Measurements from ENCODE around the gene ABCB6.
"Not testable (repeated sequence)": the region's sequence is repeated elsewhere in the genome, so short reads cannot be mapped to it uniquely, and the experiment has no call there.

ABCB6 gene

GRCh38 chr2:219213026-219213415, 5.7 kb downstream of the ABCB6 start:
- no peak for DNase-seq

- no peak for DNase-seq
Observed at GRCh38 chr2:219210886-219211362, 7.8 kb downstream of the ABCB6 start.

GRCh38 chr2:219210196-219210885, 8.4 kb downstream of the ABCB6 start:
- DNase-seq, result no peak

DNA sequence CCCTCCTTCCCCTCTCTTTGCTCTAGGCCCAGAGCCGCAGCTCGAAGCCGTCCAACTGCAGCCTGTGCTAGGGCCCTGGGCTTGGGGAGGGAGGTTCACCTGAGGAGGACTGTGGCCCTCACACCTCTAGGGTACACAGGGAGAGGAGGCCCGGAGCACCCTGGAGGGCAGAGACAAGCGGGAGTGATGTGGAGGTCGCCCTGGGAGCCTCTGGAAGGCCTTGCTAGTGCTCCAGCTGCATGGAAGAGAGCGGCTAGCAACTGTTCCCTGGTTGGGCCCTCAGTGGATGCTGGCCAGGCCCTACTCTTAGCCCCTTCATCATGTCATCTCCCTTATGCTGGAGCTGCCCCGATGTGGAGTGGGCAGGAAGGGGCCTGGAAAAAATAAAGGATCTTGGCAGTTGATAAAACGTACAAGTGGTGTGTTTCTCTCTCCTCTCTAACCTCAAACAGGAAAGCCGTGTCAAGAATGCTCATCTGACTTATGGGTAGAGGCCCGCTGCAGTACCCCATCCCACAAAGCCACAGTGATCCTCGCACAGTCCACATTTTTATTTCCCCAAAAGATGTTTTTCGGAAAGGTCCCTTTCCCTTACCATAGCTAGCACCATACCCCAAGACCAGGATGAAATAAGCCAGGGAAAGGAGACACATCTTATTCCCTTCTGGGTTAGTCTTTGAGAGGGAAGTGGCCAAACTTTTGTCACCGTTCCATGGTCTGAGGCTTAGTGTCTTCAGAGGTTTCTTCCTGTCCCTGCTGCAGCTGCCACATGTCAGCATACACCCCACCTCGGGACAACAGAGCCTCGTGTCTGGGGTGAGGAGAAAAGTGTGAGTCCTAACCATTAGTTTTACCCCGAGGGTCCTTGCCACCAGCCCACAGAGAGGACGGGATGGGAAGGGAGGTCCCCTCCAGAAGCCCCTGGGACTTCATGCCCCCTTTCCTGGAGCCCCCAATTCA, 9.2 kb downstream of the ABCB6 start:
- DNase-seq, result no peak

DNA sequence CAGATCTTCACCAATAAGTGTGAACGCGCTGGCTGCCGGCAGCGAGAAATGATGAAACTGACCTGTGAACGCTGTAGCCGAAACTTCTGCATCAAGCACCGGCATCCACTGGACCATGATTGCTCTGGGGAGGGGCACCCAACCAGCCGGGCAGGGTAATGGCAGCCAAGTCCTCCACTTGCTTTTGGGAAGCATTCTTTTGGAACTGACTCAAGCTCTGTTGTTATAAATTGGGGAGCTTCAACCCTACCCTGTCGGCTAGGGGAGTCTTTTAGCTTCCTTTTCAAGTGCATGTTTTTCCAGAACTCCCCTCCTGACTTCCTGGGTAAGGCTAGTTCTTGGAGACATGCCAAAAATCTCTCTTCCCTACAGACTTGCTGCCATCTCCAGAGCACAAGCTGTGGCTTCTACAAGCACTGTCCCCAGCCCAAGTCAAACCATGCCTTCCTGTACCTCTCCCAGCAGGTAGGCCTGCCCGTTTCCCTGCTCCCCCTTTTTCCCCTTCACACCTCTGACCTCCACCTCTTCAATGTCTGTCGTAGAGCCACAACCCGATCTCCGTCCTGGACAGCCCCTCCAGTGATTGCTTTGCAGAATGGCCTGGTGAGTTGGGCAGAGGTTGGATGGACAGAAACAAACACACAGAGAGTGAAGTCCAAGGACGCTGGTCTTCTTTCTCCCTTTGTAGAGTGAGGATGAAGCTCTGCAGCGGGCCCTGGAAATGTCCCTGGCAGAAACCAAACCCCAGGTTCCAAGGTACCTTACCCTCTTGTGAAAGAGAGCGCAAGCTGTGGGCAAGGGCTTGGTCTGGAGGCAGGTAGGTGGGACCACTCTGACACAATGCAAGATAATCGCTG, 10.6 kb downstream of the ABCB6 start:
- DNase-seq, result no peak

DNA sequence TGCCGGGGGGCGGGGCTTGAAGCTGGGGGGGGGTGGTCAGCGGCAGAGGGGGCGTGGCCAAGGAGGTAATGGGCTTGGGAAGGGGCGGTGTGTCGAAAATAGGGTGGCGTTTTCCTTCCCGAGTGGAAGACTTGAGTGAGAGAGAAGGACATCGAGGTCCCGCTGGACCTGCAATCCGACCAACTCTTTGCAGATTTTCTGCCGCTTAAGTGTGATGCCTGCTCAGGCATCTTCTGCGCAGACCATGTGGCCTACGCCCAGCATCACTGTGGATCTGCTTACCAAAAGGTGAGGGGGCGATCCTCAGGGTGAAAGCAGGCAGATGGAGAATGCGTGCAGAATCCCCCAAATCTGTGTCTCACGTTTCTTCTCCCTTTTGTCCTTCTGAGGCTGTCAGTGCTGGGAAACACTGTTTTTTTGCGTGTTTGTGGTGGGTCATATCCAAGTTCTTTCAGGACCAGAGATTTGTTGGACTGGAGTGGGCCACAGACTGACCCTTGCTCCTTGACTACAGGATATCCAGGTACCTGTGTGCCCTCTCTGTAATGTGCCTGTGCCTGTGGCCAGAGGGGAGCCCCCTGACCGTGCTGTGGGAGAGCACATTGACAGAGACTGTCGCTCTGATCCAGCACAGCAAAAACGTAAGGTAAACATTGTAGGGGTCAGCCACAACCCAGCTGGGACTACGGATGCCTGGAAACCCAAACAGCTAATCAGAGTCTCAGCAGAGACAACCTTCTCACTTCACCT, 11.4 kb downstream of the ABCB6 start:
- DNase-seq, result no peak

- peak; percentile 97 for DNase-seq
Observed at GRCh38 chr2:219206328-219207133, 12.2 kb downstream of the ABCB6 start, which contains the start of gene ZFAND2B. Gene ZFAND2B, plus strand, starts transcription at chr2:219206782. Its CDS starts 206 bp downstream, at chr2:219206988.

DNA sequence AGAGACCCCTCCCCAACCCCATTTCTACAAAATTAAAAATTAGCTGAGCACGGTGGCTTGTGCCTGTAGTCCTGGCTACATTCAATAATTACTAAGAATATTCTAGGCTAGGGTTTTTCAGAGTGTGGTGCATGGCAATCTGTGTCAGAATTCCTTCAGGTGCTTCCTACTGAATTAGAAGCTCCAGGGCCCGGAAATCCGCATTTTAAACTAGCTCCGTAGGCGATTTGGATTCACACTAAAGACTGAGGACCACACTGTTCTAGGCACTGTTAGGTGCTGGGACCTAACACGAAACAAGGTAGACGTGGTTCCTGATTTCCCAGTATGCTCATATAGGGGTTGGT, 12.8 kb downstream of the ABCB6 start:
- DNase-seq, result no peak

- no peak for DNase-seq
Observed at GRCh38 chr2:219205165-219205538, 13.6 kb downstream of the ABCB6 start.

GRCh38 chr2:219204425-219205164, 14.2 kb downstream of the ABCB6 start:
- no peak for DNase-seq

- DNase-seq, result not testable (repeated sequence)
Observed at GRCh38 chr2:219201331-219201730, 17.4 kb downstream of the ABCB6 start.

DNA sequence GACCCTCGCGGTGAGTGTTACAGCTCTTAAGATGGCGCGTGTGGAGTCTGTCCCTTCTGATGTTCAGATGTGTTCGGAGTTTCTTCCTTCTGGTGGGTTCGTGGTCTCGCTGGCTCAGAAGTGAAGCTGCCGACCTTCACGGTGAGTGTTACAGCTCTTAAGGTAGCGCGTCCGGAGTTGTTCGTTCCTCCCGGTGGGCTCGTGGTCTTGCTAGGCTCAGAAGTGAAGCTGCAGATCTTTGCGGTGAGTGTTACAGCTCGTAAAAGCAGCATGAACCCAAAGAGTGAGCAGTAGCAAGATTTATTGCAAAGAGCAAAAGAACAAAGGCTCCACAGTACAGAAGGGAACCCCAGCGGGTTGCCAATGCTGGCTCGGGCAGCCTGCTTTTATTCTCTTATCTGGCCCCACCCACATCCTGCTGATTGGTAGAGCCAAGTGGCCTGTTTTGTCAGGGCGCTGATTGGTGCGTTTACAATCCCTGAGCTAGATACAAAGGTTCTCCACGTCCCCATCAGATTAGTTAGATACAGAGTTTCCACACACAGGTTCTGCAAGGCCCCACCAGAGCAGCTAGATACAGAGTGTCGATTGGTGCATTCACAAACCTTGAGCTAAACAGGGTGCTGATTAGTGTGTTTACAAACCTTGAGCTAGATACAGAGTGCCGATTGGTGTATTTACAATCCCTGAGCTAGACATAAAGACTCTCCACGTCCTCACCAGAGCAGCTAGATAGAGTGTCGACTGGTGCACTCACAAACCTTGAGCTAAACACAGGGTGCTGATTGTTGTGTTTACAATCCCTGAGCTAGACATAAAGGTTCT, 18.0 kb downstream of the ABCB6 start:
- not testable (repeated sequence) for DNase-seq

- no peak for DNase-seq
Observed at GRCh38 chr2:219199470-219200211, 19.1 kb downstream of the ABCB6 start.

DNA sequence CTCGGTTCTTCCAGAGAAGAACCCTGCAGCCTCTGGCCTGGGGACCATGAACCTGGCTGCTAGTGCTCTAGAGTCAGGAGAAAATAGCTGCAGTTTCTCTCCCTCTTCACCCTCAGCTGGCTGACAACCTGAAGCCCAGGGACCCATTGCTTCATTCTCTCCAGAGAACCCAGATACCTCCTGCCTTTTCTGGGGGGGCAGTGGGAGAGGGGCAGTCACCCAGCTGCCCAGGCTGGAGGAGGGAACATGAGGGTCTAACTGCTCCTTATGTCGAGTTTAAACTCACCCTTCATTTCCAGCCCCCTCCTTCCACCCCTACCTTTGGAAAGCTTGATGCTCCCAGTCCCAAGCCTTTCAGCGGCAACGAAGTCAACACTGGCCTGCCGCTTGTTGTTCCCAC, 19.8 kb downstream of the ABCB6 start:
- DNase-seq, result no peak

- no peak for DNase-seq
Observed at GRCh38 chr2:219197388-219197787, 21.4 kb downstream of the ABCB6 start.

DNA sequence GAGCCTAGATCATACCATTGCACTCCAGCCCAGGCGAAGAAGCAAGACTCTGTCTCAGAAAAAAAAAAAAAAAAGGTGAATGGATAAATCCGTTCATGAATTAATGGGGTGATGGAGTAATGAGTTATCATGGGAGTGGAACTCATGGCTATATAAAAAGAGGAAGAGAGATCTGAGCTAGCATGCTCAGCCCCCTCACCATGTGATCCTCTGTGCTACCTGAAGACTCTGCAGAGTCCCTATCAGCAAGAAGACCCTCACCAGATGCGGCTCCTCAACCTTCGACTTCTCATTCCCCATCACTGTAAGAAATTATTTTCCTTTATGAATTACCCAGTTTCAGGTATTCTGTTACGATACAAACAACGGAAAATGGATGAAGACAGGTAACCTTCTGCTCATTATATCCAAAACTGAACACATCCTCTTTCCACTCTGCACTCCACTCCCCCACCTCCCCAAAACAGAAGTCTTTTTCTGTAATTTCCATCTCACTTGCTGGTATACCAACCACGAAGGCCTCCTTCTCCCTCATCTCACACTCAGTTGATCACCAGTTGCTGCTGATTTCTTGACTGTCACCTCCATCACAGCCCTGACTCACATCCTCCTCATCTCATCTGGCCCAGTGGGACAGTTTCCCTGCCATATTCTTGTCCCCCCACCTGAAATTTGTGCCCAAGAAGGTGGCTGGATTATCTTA, 31.9 kb downstream of the ABCB6 start:
- DNase-seq, result no peak

- no peak for DNase-seq
Observed at GRCh38 chr2:219184121-219184520, 34.6 kb downstream of the ABCB6 start.

GRCh38 chr2:219183151-219183772, 35.5 kb downstream of the ABCB6 start:
- DNase-seq, result no peak
